COLO829 (cell line): ENCODE measurements around the gene DUT.

ENCODE experiments used
- DNase-seq: peaks from one replicate; pipeline ENCODE4 v3.0.0; 2012; ENCODE audit warnings: low spot score

DUT gene

DNA sequence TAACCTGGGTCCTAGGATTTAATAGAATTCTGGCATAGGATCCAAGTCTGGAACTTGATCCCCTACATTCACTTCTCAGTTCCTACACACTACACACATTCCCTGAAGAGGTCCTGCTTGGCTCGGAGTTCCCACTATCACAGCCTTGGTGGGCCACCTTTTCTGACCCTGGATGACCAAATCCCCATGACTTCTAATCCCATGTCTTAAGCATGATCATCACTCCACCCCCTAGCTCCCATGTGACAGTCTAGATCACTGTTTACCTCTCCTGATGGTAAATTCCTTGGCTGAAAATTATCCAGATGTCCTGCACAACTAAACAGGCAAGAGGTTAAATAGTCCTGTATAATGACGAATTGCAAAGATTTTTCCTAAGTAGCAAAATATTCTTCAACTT is 40.3 kb downstream of the DUT start:
- DNase-seq, result no peak

GRCh38 chr15:48371961-48372360 is 40.7 kb downstream of the DUT start:
- no peak for DNase-seq

- no peak for DNase-seq
Observed at GRCh38 chr15:48373821-48374451, 42.7 kb downstream of the DUT start.

DNA sequence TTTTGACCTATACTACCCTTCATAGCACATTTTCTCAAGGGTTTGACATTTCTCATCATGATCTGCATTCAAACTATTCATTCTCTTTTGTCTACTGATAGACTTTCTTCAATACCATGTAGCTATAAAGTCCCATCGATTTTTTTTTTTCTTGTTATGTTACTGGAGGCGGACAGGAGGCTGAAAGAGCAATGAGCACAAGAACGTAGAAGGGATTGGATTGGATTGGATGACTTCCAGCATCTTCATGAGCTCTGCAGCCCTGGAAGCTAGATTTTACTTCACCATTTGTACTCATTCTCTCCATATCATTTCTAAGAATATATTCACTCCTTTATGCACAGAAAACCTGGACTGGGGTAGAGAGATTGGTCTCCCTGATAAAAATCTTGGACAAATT is 43.2 kb downstream of the DUT start:
- DNase-seq, result no peak

DNA sequence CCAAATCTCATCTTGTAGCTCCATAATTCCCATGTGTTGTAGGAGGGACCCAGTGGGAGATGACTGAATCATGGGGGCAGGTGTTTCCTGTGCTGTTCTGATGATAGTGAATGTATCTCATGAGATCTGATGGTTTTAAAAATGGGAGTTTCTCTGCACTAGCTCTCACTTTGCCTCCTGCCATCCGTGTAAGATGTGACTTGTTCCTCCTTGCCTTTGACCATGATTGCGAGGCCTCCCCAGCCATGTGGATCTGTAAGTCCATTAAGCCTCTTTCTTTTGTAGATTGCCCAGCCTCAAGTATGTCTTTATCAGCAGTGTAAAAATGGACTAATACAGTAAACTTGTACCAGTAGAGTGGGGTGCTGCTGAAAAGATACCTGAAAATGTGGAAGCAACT is 44.5 kb downstream of the DUT start:
- no peak for DNase-seq

GRCh38 chr15:48380198-48380597 is 49.0 kb downstream of the DUT start:
- DNase-seq, result no peak

GRCh38 chr15:48381861-48382260 is 50.6 kb downstream of the DUT start:
- DNase-seq, result no peak

- no peak for DNase-seq
Observed at GRCh38 chr15:48383031-48383430, 51.8 kb downstream of the DUT start.

- no peak for DNase-seq
Observed at GRCh38 chr15:48384616-48385015, 53.4 kb downstream of the DUT start.

- DNase-seq, result no peak
Observed at GRCh38 chr15:48385031-48385830, 54.0 kb downstream of the DUT start.

GRCh38 chr15:48388016-48388851 is 57.0 kb downstream of the DUT start:
- no peak for DNase-seq

GRCh38 chr15:48388910-48389309 is 57.7 kb downstream of the DUT start:
- DNase-seq, result no peak

- no peak for DNase-seq
Observed at GRCh38 chr15:48389691-48390143, 58.5 kb downstream of the DUT start.

- no peak for DNase-seq
Observed at GRCh38 chr15:48391950-48392349, 60.7 kb downstream of the DUT start.

GRCh38 chr15:48392356-48392755 is 61.1 kb downstream of the DUT start:
- DNase-seq, result no peak
